ENCODE results near the gene MTHFSD. TPM values are rescaled to one million over a fixed set of nuclear protein-coding genes. Genes with fewer than 3 reads are reported as not detected.

MTHFSD gene
- total RNA-seq, 2 experiments from 2014 or later = 19.3 to 22.3 TPM

DNA sequence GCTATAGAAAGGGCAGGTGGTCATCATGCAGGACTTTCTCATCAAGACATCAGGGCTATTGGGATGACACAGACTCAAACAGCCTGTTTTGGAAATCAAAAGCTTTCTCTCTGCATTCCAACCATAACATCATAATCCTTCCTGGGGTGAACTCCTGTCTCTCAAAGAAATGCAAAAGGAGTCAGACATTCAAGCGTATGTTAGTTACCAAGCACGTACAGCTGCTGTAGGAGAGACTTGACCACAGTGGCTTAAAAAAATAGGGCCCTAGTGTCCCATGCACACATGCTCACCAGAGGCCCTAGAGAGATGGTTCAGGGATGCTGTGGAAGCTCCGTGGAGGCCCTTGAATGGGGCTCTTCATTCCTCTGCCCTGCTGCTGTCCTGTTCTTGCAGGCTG, 69.3 kb downstream of the MTHFSD start:
- peaks cover 20% of the 10 kb centered on the region for H3K27me3 Mint-ChIP-seq
- ATAC-seq (no peak), DNase-seq (no peak)
- CTCF ChIA-PET = interaction anchor here (0.5 kb wide), 1 partner anchor 76 kb away, joined by 3 read pairs; no protein-coding TSS in a partner anchor
- H3K4me1 Mint-ChIP-seq (ENCODE audit: low read depth) = no peaks in the 10 kb centered on the region
- peaks cover 2% of the 10 kb centered on the region for H3K9me3 Mint-ChIP-seq
- intact Hi-C loops (cut with micrococcal nuclease) = no loop called here
- TF ChIP-seq, protein P1, sequence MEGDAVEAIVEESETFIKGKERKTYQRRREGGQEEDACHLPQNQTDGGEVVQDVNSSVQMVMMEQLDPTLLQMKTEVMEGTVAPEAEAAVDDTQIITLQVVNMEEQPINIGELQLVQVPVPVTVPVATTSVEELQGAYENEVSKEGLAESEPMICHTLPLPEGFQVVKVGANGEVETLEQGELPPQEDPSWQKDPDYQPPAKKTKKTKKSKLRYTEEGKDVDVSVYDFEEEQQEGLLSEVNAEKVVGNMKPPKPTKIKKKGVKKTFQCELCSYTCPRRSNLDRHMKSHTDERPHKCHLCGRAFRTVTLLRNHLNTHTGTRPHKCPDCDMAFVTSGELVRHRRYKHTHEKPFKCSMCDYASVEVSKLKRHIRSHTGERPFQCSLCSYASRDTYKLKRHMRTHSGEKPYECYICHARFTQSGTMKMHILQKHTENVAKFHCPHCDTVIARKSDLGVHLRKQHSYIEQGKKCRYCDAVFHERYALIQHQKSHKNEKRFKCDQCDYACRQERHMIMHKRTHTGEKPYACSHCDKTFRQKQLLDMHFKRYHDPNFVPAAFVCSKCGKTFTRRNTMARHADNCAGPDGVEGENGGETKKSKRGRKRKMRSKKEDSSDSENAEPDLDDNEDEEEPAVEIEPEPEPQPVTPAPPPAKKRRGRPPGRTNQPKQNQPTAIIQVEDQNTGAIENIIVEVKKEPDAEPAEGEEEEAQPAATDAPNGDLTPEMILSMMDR (IDR thresholded peaks at IDR 0.05) = no peak
- no peaks in the 10 kb centered on the region for H3K36me3 Mint-ChIP-seq (ENCODE audit: low read depth)
- no peak overlapping the region for H3K4me3 Mint-ChIP-seq
- H3K27ac Mint-ChIP-seq = no peak overlapping the region
- POLR2A ChIA-PET = no interaction called here

DNA sequence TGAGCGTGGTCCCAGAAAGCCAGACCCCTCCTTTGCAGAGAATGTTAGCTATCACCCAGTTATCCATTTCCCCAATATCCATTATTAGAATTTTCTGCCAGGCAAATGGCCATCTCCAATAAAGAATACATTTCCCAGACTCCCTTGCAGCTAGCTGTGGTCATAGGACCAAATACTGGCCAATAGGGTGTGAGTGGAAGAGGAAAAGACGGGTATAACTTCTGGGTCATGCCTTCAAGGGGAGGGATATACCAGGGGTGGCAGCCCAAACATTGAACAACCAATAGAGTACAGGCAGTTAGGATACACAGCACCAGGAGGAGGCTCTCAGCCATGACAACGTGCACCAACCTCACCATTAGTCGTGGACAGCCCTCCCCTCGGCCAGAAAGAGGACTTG, 70.8 kb downstream of the MTHFSD start:
- Mint-ChIP-seq H3K4me3 (no peak overlapping the region), H3K9me3 (peaks cover 2% of the 10 kb centered on the region), H3K36me3 (ENCODE audit: low read depth) (no peaks in the 10 kb centered on the region), H3K27me3 (peaks cover 15% of the 10 kb centered on the region), H3K4me1 (ENCODE audit: low read depth) (no peaks in the 10 kb centered on the region), H3K27ac (no peak overlapping the region)
- ChIA-PET CTCF (no interaction called here), POLR2A (no interaction called here)
- intact Hi-C loops (cut with micrococcal nuclease) = no loop called here
- no peak for DNase-seq
- ATAC-seq = no peak
- TF ChIP-seq, protein P1 (IDR thresholded peaks at IDR 0.05) = no peak

DNA sequence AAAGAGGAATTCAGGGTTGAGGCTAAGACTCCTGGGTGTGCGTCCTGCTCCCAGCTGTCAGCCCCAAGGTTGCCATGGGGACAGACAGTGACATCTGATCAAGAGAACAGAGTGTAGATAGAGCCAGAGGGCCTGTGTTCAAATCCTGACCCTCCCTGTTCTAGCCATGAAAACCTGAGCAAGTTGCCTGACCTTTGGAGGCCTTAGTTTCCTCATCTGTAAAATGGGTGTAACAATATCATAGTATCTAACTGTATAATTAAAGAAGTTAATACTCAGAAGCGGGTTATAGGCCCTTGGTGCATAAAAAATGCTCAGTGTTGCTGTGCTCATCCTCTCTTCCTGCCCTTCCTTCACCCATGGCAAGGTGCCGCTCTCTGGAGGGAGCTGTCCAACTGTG, 73.4 kb downstream of the MTHFSD start:
- intact Hi-C loops (cut with micrococcal nuclease) = no loop called here
- ATAC-seq = no peak
- Mint-ChIP-seq H3K27me3 (peaks cover 27% of the 10 kb centered on the region), H3K36me3 (ENCODE audit: low read depth) (no peaks in the 10 kb centered on the region), H3K4me3 (no peak overlapping the region), H3K4me1 (ENCODE audit: low read depth) (no peaks in the 10 kb centered on the region), H3K27ac (no peak overlapping the region), H3K9me3 (peaks cover 2% of the 10 kb centered on the region)
- CTCF ChIA-PET = no interaction called here
- POLR2A ChIA-PET = no interaction called here
- TF ChIP-seq, protein P1 (IDR thresholded peaks at IDR 0.05) = no peak
- no peak for DNase-seq

DNA sequence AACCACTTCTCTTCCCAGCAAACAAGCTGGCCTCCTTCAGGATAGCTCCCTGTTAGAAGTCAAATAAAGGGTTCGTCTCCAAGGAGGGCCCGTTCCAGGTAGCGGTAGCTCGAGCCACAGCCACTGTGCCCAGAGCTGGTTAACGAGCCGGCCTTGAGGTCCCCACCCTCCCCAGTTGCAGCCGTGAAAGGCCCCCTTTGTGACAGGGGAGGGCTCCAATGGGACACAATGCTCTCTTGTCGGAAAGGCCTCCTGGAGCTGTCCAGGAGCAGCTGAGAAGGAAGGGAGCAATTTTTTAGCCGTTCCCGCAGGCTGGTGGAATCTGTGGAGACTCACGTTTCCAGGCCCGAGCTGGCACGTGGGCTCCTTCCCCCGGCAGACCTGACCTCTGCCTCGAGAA, 74.6 kb downstream of the MTHFSD start:
- intact Hi-C loops (cut with micrococcal nuclease) = no loop called here
- no peaks in the 10 kb centered on the region for H3K36me3 Mint-ChIP-seq (ENCODE audit: low read depth)
- DNase-seq (no peak), ATAC-seq (no peak)
- H3K9me3 Mint-ChIP-seq = peaks cover 2% of the 10 kb centered on the region
- no peak overlapping the region for H3K4me3 Mint-ChIP-seq
- H3K27ac Mint-ChIP-seq = no peak overlapping the region
- no peaks in the 10 kb centered on the region for H3K4me1 Mint-ChIP-seq (ENCODE audit: low read depth)
- POLR2A ChIA-PET = no interaction called here
- CTCF ChIA-PET = no interaction called here
- TF ChIP-seq, protein P1 (IDR thresholded peaks at IDR 0.05) = no peak
- peaks cover 31% of the 10 kb centered on the region for H3K27me3 Mint-ChIP-seq

Other genes starting within 250 kb of the MTHFSD start
- gene FOXF1, start 44.7 kb downstream of the MTHFSD start, total RNA-seq = not detected
- gene FOXC2, start 11.6 kb upstream of the MTHFSD start, total RNA-seq = not detected
- not detected for gene FOXL1, start 23.3 kb upstream of the MTHFSD start, total RNA-seq

Data from activated CD8-positive, alpha-beta T cell treated with anti-CD3 and anti-CD28 coated beads for 36 hours (primary cell).